ENCODE measurements around the gene PRSS57. TPM values are rescaled to one million over a fixed set of nuclear protein-coding genes. Genes with fewer than 3 reads are reported as not detected.
"Not testable (repeated sequence)": the region's sequence is repeated elsewhere in the genome, so short reads cannot be mapped to it uniquely, and the experiment has no call there.

Gene PRSS57
- not detected in 2 replicates for total RNA-seq
- not detected for polyA plus RNA-seq (2012)

- no peak for DNase-seq (ENCODE audit: low read depth)
Observed at GRCh38 chr19:695352-695949, at the start of gene PRSS57. Gene PRSS57 (minus strand): TSS chr19:695452. CDS start chr19:695430, 22 bp downstream.

GRCh38 chr19:743168-743687 is 48.0 kb upstream of the PRSS57 start:
- no peak for DNase-seq (ENCODE audit: low read depth)

- no peak for DNase-seq (ENCODE audit: low read depth)
Observed at GRCh38 chr19:742540-743075, 47.4 kb upstream of the PRSS57 start.

GRCh38 chr19:741506-742131 is 46.4 kb upstream of the PRSS57 start:
- no peak for DNase-seq (ENCODE audit: low read depth)

GRCh38 chr19:740816-741505 is 45.7 kb upstream of the PRSS57 start:
- not testable (repeated sequence) for DNase-seq (ENCODE audit: low read depth)

GRCh38 chr19:739998-740715 is 44.9 kb upstream of the PRSS57 start:
- no peak for DNase-seq (ENCODE audit: low read depth)

GRCh38 chr19:738509-739128 is 43.4 kb upstream of the PRSS57 start:
- no peak for DNase-seq (ENCODE audit: low read depth)

GRCh38 chr19:737591-738093 is 42.4 kb upstream of the PRSS57 start:
- DNase-seq (ENCODE audit: low read depth): peak; percentile 22

GRCh38 chr19:736125-736524 is 40.9 kb upstream of the PRSS57 start:
- DNase-seq (ENCODE audit: low read depth): no peak

- no peak for DNase-seq (ENCODE audit: low read depth)
Observed at GRCh38 chr19:734716-735115, 39.5 kb upstream of the PRSS57 start.

GRCh38 chr19:732148-733069 is 37.2 kb upstream of the PRSS57 start:
- DNase-seq (ENCODE audit: low read depth): no peak

GRCh38 chr19:731000-731399 is 35.7 kb upstream of the PRSS57 start:
- no peak for DNase-seq (ENCODE audit: low read depth)

GRCh38 chr19:729965-730668 is 34.9 kb upstream of the PRSS57 start:
- DNase-seq (ENCODE audit: low read depth): no peak

- not testable (repeated sequence) for DNase-seq (ENCODE audit: low read depth)
Observed at GRCh38 chr19:729564-729963, 34.3 kb upstream of the PRSS57 start.

GRCh38 chr19:728011-728410 is 32.8 kb upstream of the PRSS57 start:
- DNase-seq (ENCODE audit: low read depth): no peak

- DNase-seq (ENCODE audit: low read depth): no peak
Observed at GRCh38 chr19:726993-727956, 32.0 kb upstream of the PRSS57 start.

GRCh38 chr19:725461-726089 is 30.3 kb upstream of the PRSS57 start:
- DNase-seq (ENCODE audit: low read depth): no peak

All from myocyte (in vitro differentiated cells).